Sigmoid colon (tissue), 7 donors: ENCODE data around the gene GRM7. TPM values are rescaled to one million over a fixed set of nuclear protein-coding genes. Genes with fewer than 3 reads are reported as not detected.

ENCODE experiments used
- DNase-seq: peaks from one replicate; pipeline ENCODE4 v3.0.0-alpha.2; 2019
- H3K27ac ChIP-seq, 4 donors: fragments of 200-600 bp; sonication (generic); one replicate each; pipeline ENCODE4 v1.5.1; 2016 to 2019; ENCODE audit warnings: mild to moderate bottlenecking in 1 of 4
- H3K27me3 ChIP-seq, 3 donors: fragments of 200-600 bp; sonication (generic); one replicate each; pipeline ENCODE4 v1.5.1; 2019; ENCODE audit warnings: mild to moderate bottlenecking in 1 of 3
- H3K36me3 ChIP-seq, 4 donors: fragments of 200-600 bp; sonication (generic); one replicate each; pipeline ENCODE4 v1.5.1; 2016 to 2019
- H3K4me1 ChIP-seq, 4 donors: fragments of 200-600 bp; sonication (generic); one replicate each; pipeline ENCODE4 v1.5.1; 2017 to 2019
- H3K4me3 ChIP-seq, 4 donors: fragments of 200-600 bp; sonication (generic); one replicate each; pipeline ENCODE4 v1.5.1; 2017 to 2019; ENCODE audit warnings: mild to moderate bottlenecking in 2 of 4, moderate library complexity in 1 of 4
- H3K9me3 ChIP-seq, 4 donors: fragments of 200-600 bp in 3 of 4; sonication (generic) in 3 of 4; one replicate each; pipeline versions ENCODE4 v1.5.1 to v1.6.1; 2013 to 2019
- CTCF ChIP-seq, 4 experiments: fragments of 450-650 bp in 3 of 4; fragments of 200-600 bp in 1 of 4; IDR thresholded peaks; one replicate each; pipeline ENCODE4 v1.5.1; 2016 to 2019; ENCODE audit warnings: antibody characterized with exemption in 4 of 4, mild to moderate bottlenecking in 3 of 4, moderate library complexity in 2 of 4
- EP300 ChIP-seq, 4 donors: sonication (generic); formaldehyde crosslinking; IDR thresholded peaks; one replicate each; pipeline ENCODE4 v1.6.1; 2017; ENCODE audit warnings: antibody characterized with exemption in 4 of 4
- POLR2A ChIP-seq, 2 donors: fragments of 450-650 bp; IDR thresholded peaks; one replicate each; pipeline ENCODE4 v1.6.1; 2016; ENCODE audit warnings: antibody characterized with exemption in 2 of 2, mild to moderate bottlenecking in 2 of 2, moderate library complexity in 2 of 2
- POLR2AphosphoS5 ChIP-seq, 4 donors: sonication (generic); formaldehyde crosslinking; IDR thresholded peaks; one replicate each; pipeline ENCODE4 v1.6.1; 2017; ENCODE audit warnings: antibody characterized with exemption in 4 of 4
- WGBS, 2 donors: extraction: QIAGEN DNeasy Blood & Tissue Kit; methylation state at CpG; one replicate each; pipeline ENCODE4 v1.1.7; 2013; 5-methylcytosine and 5-hydroxymethylcytosine counted together
- intact Hi-C: fragments of 100-400 bp; cut with DNase I; formaldehyde crosslinking; loops from one replicate; pipeline ENCODE4 v1.15.1; 2023
- polyA plus RNA-seq, 3 donors: library from polyadenylated mRNA; stranded (reverse); fragments of 200-250 nt; gene quantifications; one replicate each; pipeline ENCODE4 v1.2.3, GENCODE V29; 2013
- total RNA-seq, 4 donors: library from RNA; depleted of rRNA; stranded (reverse); fragments of >200 nt; gene quantifications; one replicate each; pipeline ENCODE4 v1.1.0, GENCODE V29; 2016
- donor health status: healthy with polysubstance abuse.
- donor health status: Bipolar disorder and iron deficiency.
- donor health status: healthy.

The GRM7 gene
- total and polyA plus RNA-seq, 7 donors, result 0.09 to 0.71 (median 0.22) TPM; not detected in 3

GRCh38 chr3:7238565-7239295 is 377.8 kb downstream of the GRM7 start:
- no peak for DNase-seq
- peaks cover 0 to 3% (median 0%) of the 10 kb centered on the region in 4 donors for H3K9me3 ChIP-seq
- H3K27ac ChIP-seq, result no peak overlapping the region
- no peaks in the 10 kb centered on the region for H3K27me3 ChIP-seq
- intact Hi-C loops, result no loop called here
- TF ChIP-seq POLR2A (IDR thresholded peaks at IDR 0.05) (no peak), POLR2AphosphoS5 (IDR thresholded peaks at IDR 0.05) (no peak), EP300 (IDR thresholded peaks at IDR 0.05) (no peak), CTCF (IDR thresholded peaks at IDR 0.05) (no peak)
- no peaks in the 10 kb centered on the region for H3K36me3 ChIP-seq
- 39 to 95% methylated on average over 1 of the region's 1 CpG for WGBS, 2 donors
- H3K4me3 ChIP-seq, result no peak overlapping the region
- peaks cover 0 to 9% (median 0%) of the 10 kb centered on the region in 4 donors for H3K4me1 ChIP-seq

- DNase-seq, result no peak
- no peaks in the 10 kb centered on the region for H3K36me3 ChIP-seq
- intact Hi-C loops, result no loop called here
- H3K27me3 ChIP-seq, result no peaks in the 10 kb centered on the region
- peaks cover 0 to 9% (median 0%) of the 10 kb centered on the region in 4 donors for H3K4me1 ChIP-seq
- TF ChIP-seq EP300 (IDR thresholded peaks at IDR 0.05) (no peak), CTCF (IDR thresholded peaks at IDR 0.05) (no peak), POLR2AphosphoS5 (IDR thresholded peaks at IDR 0.05) (no peak), POLR2A (IDR thresholded peaks at IDR 0.05) (no peak)
- H3K27ac ChIP-seq, result no peak overlapping the region
- H3K9me3 ChIP-seq, result peaks cover 0 to 3% (median 0%) of the 10 kb centered on the region in 4 donors
- 73 to 83% methylated on average over 4 of the region's 4 CpGs for WGBS, 2 donors
- no peak overlapping the region for H3K4me3 ChIP-seq
Measured at GRCh38 chr3:7241584-7242302, 380.8 kb downstream of the GRM7 start.

- Histone ChIP-seq H3K4me3 (no peak overlapping the region), H3K27ac (no peak overlapping the region), H3K4me1 (peaks cover 0 to 9% (median 0%) of the 10 kb centered on the region in 4 donors), H3K36me3 (no peaks in the 10 kb centered on the region), H3K27me3 (no peaks in the 10 kb centered on the region), H3K9me3 (peaks cover 0 to 3% (median 0%) of the 10 kb centered on the region in 4 donors)
- intact Hi-C loops, result no loop called here
- DNase-seq, result no peak
- no peak for TF ChIP-seq EP300 (IDR thresholded peaks at IDR 0.05)
- no peak for TF ChIP-seq POLR2AphosphoS5 (IDR thresholded peaks at IDR 0.05)
- no peak for TF ChIP-seq POLR2A (IDR thresholded peaks at IDR 0.05)
- no peak for TF ChIP-seq CTCF (IDR thresholded peaks at IDR 0.05)
Measured at GRCh38 chr3:7242303-7242635, 381.4 kb downstream of the GRM7 start.

- no peak for DNase-seq
- H3K9me3 ChIP-seq, result no peaks in the 10 kb centered on the region
- no peaks in the 10 kb centered on the region for H3K4me1 ChIP-seq
- H3K36me3 ChIP-seq, result no peaks in the 10 kb centered on the region
- H3K27me3 ChIP-seq, result no peaks in the 10 kb centered on the region
- TF ChIP-seq CTCF (IDR thresholded peaks at IDR 0.05) (no peak), EP300 (IDR thresholded peaks at IDR 0.05) (no peak), POLR2A (IDR thresholded peaks at IDR 0.05) (no peak), POLR2AphosphoS5 (IDR thresholded peaks at IDR 0.05) (no peak)
- no peak overlapping the region for H3K4me3 ChIP-seq
- 85 to 89% methylated on average over 5 of the region's 5 CpGs for WGBS, 2 donors
- intact Hi-C loops, result no loop called here
- H3K27ac ChIP-seq, result no peak overlapping the region
Measured at GRCh38 chr3:7249493-7250076, 388.7 kb downstream of the GRM7 start.
